BE2C (cell line): ENCODE measurements around the gene ARHGAP19.

ENCODE experiments used
- DNase-seq: peaks from one replicate; pipeline ENCODE4 v3.0.0-alpha.2; 2020
- H3K27me3 ChIP-seq: fragments of 250-450 bp; sonication (Bioruptor Pico); 2 replicates; pipeline ENCODE4 v1.5.1; 2020; ENCODE audit warnings: mild to moderate bottlenecking
- H3K36me3 ChIP-seq: fragments of 250-450 bp; sonication (Bioruptor Pico); 2 replicates; pipeline ENCODE4 v1.5.1; 2020; ENCODE audit warnings: mild to moderate bottlenecking
- H3K4me1 ChIP-seq: fragments of 250-450 bp; sonication (Bioruptor Pico); 2 replicates; pipeline ENCODE4 v1.5.1; 2020
- H3K4me3 ChIP-seq: 2 replicates; pipeline ENCODE4 v1.5.1; 2011; ENCODE audit warnings: low read depth, low read length
- H3K9me3 ChIP-seq: fragments of 250-450 bp; sonication (Bioruptor Pico); 2 replicates; pipeline ENCODE4 v1.5.1; 2020
- TF ChIP-seq, protein P1 (sequence below): IDR thresholded peaks from 2 replicates; pipeline ENCODE4 v1.5.1; 2012; ENCODE audit warnings: mild to moderate bottlenecking, low read depth, low read length

ARHGAP19 gene

DNA sequence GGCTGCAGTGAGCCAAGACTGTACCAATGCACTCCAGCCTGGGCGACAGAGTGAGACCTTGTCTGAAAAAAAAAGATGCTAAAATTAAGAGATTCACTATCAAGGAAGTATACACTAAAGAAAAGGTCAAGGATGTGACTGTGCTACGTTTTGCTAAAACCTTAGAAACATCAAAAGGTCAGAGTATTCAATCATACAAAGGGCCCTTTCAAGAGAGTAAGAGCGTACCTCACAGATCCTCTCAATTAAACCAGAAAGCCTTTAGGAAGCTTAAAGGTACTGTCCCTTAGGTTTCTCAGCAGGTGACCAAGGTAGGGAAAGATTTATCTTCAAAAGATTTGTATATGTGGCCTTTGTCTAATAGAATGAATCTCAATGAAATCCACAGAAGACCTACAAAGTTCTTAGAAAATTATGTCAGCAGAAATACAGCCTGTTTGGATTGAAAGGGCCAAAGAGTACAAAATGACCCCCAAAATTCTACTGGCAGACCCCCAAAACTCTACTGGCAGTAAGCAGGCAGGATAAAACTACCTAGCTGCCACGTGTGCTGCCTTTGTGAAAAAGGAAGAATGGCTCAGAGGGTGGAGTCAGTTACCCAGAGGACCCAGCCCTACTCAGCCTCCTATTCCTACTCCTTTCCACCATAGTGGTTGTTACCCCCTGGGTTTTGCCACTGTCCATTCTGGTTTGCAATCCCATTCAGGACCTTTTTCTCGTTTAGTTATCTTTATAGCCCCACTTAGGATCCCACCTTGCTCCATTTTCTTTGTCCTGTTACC lies 36.7 kb downstream of the ARHGAP19 start:
- no peaks in the 10 kb centered on the region for H3K9me3 ChIP-seq
- DNase-seq, result no peak
- H3K4me3 ChIP-seq, result no peak overlapping the region
- TF ChIP-seq, protein P1, sequence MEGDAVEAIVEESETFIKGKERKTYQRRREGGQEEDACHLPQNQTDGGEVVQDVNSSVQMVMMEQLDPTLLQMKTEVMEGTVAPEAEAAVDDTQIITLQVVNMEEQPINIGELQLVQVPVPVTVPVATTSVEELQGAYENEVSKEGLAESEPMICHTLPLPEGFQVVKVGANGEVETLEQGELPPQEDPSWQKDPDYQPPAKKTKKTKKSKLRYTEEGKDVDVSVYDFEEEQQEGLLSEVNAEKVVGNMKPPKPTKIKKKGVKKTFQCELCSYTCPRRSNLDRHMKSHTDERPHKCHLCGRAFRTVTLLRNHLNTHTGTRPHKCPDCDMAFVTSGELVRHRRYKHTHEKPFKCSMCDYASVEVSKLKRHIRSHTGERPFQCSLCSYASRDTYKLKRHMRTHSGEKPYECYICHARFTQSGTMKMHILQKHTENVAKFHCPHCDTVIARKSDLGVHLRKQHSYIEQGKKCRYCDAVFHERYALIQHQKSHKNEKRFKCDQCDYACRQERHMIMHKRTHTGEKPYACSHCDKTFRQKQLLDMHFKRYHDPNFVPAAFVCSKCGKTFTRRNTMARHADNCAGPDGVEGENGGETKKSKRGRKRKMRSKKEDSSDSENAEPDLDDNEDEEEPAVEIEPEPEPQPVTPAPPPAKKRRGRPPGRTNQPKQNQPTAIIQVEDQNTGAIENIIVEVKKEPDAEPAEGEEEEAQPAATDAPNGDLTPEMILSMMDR, result no peak
- no peaks in the 10 kb centered on the region for H3K27me3 ChIP-seq
- no peaks in the 10 kb centered on the region for H3K4me1 ChIP-seq
- H3K36me3 ChIP-seq, result no peaks in the 10 kb centered on the region

DNA sequence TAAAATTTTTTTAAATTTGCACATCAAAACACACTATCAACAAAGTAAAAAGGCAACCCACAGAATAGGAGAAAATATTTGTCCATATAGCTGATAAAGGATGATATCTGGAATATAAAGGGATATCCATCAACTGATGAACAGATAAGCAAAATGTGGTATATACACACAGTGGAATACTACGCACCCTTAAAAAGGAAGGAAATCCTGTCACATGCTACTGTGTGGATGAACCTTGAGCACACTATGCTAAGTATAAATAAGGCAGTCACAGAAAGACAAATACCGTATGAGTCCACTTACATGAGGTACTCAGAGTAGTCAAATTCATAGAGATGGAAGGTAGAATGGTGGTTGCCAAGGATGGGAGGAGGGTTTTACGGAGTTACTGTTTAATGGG lies 37.7 kb downstream of the ARHGAP19 start:
- TF ChIP-seq, protein P1, result no peak
- Histone ChIP-seq H3K36me3 (no peaks in the 10 kb centered on the region), H3K4me1 (no peaks in the 10 kb centered on the region), H3K27me3 (no peaks in the 10 kb centered on the region), H3K4me3 (no peak overlapping the region), H3K9me3 (no peaks in the 10 kb centered on the region)
- DNase-seq, result no peak

DNA sequence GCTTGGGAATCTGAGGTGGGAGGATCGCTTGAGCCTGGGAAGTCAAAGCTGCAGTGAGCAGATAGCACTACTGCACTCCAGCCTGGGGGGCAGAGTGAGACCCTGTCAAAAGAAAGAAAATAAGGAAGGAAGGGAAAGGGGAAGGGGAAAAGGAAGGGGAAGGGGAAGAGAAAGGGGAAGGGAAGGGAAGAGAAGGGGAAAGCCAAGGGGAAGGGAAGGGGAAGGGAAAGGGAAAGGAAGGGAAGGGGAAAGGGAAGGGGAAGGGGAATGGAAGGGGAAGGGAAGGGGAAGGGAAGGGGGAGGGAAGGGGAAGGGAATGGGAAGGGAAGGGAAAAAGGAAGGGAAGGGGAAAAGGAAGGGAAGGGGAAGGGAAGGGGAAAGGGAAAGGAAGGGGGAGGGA lies 41.5 kb downstream of the ARHGAP19 start:
- TF ChIP-seq, protein P1, result no peak
- no peak for DNase-seq
- no peaks in the 10 kb centered on the region for H3K9me3 ChIP-seq
- H3K27me3 ChIP-seq, result no peaks in the 10 kb centered on the region
- H3K4me1 ChIP-seq, result no peaks in the 10 kb centered on the region
- H3K36me3 ChIP-seq, result no peaks in the 10 kb centered on the region
- no peak overlapping the region for H3K4me3 ChIP-seq

DNA sequence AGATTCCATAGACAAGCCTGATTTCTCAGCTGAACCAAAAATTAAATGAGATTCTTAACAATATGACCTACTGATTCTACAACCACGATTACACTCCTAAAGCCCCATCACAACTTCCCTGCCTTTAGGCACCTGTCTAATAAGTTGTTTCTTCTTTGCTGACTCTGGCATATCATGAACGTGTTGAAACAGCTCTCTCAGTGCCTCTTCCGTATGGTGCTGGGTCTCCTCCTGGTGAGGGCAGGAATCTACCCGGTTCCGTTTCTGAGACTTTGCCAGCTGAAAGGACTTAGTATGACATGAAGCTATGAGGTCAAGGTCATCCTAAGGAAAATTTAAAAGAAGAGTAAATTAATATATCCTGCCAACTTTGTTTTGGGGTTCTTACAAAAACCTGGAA lies 48.6 kb downstream of the ARHGAP19 start:
- Histone ChIP-seq H3K4me1 (no peaks in the 10 kb centered on the region), H3K27me3 (no peaks in the 10 kb centered on the region), H3K9me3 (no peaks in the 10 kb centered on the region), H3K4me3 (no peak overlapping the region), H3K36me3 (no peaks in the 10 kb centered on the region)
- TF ChIP-seq, protein P1, result no peak
- DNase-seq, result no peak

DNA sequence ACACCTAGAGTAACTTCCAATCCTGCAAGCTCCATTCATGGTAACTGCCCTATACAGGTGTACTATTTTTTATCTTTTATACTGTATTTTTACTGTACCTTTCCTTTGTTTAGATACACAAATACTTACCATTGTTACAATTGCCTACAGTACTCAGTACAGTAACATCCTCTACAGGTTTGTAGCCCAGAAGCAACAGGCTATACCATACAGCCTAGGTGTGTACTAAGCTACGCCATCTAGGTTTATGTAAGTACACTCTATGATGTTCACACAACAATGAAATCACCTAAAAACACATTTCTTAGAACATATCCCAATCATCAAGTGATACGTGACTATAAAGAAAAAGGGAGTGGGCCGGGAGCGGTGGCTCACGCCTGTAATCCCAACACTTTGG lies 53.6 kb downstream of the ARHGAP19 start:
- no peak overlapping the region for H3K4me3 ChIP-seq
- no peaks in the 10 kb centered on the region for H3K36me3 ChIP-seq
- no peaks in the 10 kb centered on the region for H3K4me1 ChIP-seq
- no peak for DNase-seq
- H3K27me3 ChIP-seq, result no peaks in the 10 kb centered on the region
- H3K9me3 ChIP-seq, result no peaks in the 10 kb centered on the region
- TF ChIP-seq, protein P1, result no peak

DNA sequence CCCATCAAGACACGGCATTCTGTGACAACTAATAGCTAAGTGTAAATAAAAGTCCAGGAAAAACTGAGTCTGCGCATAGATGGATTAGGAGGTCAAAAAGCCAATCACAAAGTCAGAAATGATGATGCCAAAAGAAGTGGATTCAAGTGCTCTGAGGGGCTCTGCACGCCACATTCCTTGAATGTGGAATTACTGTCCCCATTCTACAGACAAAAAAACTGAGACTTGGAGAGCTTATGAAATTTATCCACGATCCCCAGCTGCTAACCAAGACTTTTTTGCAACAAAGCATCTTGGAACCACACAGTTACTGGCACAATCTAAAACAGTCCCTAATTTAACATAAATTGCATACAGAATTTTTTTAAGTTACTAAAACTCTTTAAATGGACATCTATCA lies 57.1 kb downstream of the ARHGAP19 start:
- no peaks in the 10 kb centered on the region for H3K36me3 ChIP-seq
- DNase-seq, result no peak

More for the DNA sequence above, 57.1 kb downstream of the ARHGAP19 start:
- no peaks in the 10 kb centered on the region for H3K27me3 ChIP-seq
- H3K4me3 ChIP-seq, result no peak overlapping the region
- H3K4me1 ChIP-seq, result no peaks in the 10 kb centered on the region
- TF ChIP-seq, protein P1, result no peak
- no peaks in the 10 kb centered on the region for H3K9me3 ChIP-seq
